Stimulated activated CD4-positive, alpha-beta T cell treated with anti-CD3 and anti-CD28 coated beads, Interleukin-4, amount 100 ng/mL, for 4 hours (primary cell): ENCODE data around the gene SCN10A.

Experiments used
- DNase-seq, 2 experiments: peaks; one replicate each; pipeline ENCODE4 v3.0.0-alpha.2; 2020

Gene SCN10A

DNA sequence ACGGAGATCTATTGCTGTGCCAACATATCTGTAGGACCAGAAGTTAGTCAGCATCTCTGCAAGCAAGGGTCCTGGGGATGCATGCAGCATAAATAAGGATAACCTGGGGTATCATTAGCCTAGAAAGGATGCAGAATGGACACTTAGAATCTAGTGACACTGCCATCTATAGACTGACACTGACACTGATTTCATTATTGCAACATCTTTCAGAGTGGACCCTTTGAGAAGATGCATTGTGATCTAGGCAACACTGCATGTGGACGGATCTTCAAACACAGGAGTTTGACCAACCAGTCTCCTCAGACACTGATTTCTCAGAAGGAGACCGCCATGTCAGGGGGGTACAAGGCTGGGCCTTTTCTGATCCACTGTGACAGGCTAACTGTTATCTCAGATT lies 52.4 kb downstream of the SCN10A start:
- no peak for DNase-seq

GRCh38 chr3:38758557-38758956 lies 57.5 kb downstream of the SCN10A start:
- DNase-seq = no peak

- no peak for DNase-seq
Observed at GRCh38 chr3:38757721-38758120, 58.3 kb downstream of the SCN10A start.

DNA sequence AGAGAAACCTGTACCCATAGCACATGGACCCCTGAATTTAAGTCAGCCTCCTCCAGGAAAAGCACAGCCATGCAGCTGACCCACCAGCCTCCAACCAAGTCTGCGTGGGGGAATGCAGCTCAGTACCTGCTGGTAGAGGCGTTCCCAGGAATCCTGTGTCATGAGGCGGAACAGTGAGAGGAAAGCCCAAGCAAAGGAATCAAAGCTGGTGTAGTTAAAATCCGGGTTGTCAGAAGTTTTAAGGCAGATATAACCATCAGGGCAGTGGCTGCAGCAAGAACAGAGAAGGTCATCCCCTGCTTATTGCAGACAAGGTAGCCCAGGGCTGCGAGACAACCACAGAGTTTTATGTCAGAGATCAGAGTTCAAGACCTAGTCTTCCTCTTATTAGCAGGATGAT lies 59.1 kb downstream of the SCN10A start:
- DNase-seq = no peak

DNA sequence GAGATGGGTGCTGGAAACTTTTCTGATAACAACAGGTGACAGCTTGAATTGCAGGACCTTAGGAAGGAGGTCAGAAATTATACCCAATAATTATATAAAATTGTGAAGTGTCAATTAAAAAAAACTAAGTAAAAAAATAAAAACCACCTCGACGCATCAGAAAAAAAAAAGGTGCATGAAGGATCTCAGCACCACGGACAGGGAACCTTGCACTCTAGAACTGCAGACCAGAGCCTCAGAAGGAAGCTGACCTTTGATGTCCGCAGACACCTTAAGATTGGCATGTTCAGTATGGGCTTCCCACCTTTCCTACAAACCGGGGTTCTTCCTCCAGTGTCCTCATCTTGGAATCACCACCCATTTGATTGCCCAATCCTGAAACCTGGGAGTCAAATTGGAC lies 60.9 kb downstream of the SCN10A start:
- DNase-seq = no peak

DNA sequence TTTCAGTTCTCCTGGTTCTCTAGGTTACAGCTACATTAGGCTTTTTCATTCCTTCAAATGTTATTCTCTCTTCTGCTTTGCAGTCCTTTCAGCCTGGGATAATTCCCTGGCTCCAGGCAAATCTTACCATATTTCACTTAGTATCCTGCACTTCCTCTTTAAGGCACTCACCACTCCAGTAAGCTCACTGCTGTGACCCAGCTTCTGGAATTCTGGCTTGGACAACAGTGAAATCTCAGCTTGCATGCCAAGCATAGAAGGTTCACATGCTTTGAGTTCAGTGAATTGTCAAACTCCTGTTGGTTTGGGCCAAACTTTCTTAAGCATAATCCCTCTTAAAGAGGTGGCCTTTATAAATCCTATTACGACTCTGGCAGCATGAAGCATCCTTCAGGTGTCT lies 69.4 kb downstream of the SCN10A start:
- no peak for DNase-seq

GRCh38 chr3:38743043-38743442 lies 73.0 kb downstream of the SCN10A start:
- DNase-seq = no peak

DNA sequence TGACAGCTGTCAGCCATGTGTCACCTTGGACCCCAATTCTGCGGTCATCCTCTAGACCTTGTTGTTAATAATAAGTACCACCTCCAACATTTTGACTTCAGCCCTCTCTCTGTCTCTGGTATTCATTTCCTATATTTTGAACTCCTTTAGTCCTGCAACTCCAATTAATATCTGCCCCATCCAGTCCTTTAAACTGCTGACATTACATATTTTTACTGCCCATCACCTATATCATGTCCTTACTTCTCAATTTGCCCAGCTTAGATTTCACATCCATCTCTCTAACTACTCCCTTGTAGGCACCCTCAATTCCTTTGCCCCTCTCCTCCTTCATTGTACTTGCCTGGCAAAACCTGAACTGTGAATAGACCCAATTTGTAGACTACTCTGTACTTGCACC lies 73.5 kb downstream of the SCN10A start:
- no peak for DNase-seq

DNA sequence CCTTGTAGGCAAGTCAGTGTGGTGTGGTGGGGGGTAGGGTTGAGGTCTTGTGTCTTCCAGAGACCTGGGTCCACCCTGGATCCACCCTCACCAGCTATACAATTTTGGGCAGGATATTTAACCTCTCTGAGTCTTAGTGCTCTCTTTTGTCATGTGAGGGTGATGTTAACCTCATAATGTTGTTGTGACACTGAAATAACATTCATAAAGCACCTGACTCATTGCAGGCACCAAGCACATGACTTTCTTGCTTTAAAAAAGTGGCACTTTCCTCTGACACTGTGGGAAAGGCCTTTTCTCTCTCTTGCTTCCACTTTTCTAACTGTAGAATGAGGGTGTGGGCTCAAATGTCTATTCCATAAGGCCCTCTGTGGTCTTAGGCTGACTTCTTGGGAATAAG lies 75.5 kb downstream of the SCN10A start:
- no peak for DNase-seq

DNA sequence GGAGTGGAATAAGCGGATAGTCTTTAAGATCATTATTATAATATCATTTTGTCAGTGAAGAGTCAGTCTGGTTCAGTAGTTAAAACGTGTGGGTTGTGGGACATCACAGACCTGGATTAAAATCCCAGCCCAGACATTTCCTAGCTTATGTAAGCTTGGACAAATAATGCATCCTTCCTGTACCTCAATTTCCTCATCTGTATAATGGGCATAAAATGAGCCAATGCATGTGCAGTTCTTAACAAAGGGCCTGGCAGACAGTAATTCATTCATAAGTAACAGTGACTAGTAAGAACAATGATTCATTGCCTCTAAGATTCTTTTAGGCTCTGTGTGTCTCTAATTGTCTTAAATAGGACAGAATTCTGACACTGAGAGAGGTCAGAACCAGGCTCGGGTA lies 76.1 kb downstream of the SCN10A start:
- no peak for DNase-seq

- no peak for DNase-seq
Observed at GRCh38 chr3:38739396-38739689, 76.7 kb downstream of the SCN10A start.

DNA sequence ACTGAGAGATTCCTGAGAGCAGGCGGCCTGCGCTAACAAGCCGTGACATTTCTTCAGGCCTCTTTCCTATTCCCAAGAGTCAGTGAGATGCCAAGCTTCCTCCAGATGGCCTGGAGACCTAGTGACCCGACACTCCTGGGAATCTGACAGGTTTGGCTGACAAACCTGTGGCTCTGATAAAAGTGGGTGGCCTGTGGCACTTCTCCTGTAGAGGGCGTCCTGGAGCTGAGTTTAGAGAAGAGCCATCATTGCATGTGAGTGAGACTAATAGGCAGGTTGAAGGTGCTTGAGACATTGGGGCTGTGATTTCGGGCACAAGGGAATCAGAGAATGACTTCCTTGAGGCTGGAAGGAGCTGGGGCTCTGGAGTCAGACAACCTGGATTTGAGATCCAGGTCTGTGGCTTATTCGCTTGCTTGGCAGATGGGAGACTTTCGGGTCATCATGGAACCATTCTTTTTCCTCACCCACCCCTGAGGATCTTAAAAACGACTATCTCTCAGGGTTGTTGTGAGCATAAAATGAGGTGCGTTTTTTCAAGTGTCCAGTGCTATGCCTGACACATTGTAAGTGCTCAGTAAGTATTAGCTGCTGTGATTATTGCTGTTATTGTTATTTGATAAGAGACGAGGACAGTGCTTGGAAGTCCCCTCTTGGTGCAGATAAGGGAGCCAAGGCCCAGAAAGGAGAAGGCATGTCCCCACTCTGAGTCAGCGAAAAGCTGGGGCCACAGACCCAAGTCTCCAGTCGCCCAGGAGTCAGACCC lies 77.2 kb downstream of the SCN10A start:
- DNase-seq = no peak

DNA sequence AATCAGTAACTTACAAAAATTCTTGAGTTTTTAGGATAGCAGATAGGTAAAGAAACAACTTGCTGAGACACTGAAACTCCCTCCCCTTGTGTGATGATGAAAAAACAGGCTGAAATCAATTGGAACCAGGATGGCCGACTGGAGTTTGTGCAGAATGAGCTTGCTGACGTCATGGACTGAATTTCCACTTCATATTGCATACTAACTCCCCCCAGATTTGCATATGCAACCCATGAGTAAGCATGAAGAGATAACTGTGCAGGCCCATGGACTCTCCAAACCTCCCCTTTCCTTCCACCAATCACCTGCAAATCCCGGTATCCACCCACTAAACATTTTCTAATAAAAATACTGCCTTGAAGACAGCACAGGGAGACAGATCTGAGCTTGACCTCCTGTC lies 84.5 kb downstream of the SCN10A start:
- DNase-seq = no peak

- no peak for DNase-seq
Observed at GRCh38 chr3:38730281-38730680, 85.7 kb downstream of the SCN10A start.

DNA sequence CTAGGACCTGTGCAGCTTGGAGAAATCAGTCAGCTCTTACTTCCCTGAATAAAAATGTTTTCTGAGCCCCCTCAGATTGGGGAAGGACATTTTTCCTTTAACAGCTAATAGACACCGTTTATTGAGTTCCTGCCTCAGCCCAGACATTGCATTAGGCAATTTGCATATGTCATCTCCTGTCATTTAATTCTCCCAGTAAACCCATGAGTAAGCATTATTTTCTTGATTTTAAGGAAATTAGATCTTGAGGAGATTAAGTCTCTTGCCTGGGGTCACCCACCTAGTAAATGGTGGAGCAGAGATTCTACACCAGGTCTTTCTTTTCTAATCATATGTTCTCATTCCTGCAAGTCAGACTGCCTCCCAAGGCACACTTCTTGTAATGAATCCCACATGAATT lies 88.0 kb downstream of the SCN10A start:
- DNase-seq = no peak

- no peak for DNase-seq
Observed at GRCh38 chr3:38726751-38727150, 89.3 kb downstream of the SCN10A start.

- DNase-seq = no peak
Observed at GRCh38 chr3:38725726-38726419, 90.1 kb downstream of the SCN10A start.

GRCh38 chr3:38724392-38724736 lies 91.7 kb downstream of the SCN10A start:
- no peak for DNase-seq

GRCh38 chr3:38723569-38724391 lies 92.2 kb downstream of the SCN10A start:
- DNase-seq = no peak

GRCh38 chr3:38722781-38723568 lies 93.0 kb downstream of the SCN10A start:
- DNase-seq = no peak

- no peak for DNase-seq
Observed at GRCh38 chr3:38721207-38721772, 94.7 kb downstream of the SCN10A start.

DNA sequence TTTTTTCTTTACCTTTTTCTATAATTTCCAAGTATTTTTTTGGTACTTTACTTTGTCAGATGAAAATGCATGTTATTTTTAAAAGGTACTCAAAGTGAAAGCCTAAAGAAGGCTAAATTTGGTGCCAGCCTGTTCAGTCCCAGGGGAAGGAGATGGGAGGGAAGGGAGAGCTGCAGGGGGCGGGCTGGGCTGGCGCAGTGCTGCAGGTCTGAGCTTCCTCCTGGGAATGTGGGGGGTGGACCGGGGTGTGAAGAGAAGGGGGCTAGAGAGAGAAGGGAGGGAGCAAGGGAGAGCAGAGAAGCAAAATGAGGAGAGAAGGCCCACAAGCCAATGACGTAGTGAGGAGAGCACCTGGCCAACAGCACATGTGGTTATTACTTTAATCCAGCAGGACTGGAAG lies 95.6 kb downstream of the SCN10A start:
- no peak for DNase-seq
